ENCODE data around the gene MYLK.

The MYLK gene

DNA sequence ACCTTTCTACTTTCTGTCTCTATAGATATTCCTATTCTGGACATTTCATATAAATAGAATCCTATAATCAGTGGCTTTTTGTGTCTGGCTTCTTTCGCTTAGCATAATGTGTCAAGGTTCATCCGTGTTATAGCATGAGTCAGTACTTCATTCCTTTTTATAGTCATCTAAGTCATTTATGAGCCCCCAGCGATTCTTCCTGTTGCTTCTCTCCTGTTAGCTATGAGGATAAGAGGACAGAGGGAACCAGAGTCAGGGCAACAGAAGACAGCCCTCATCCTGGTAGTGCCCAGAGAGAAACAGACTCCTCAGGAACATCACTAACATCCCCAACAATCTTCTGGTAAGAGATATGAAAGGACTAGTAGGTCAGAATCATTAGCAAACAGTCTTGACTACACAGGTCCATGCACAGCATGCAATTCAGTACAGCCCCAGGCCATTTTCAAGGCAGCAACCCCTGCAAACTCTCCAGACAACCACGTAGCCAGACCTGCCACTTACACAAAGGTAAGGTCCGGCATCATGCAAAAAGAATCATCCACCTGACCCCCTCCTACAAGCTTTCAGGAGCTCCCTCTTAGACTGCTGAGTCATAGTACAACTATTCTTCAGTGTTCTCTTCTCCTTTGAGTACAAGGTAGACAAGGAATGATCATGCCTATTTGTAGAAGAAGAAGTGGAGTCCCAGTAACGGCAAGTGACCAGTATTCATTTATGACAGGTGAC is 91.5 kb downstream of the MYLK start:
- DNase-seq (ENCODE audit: low read depth in 3 of 3): no peak

DNA sequence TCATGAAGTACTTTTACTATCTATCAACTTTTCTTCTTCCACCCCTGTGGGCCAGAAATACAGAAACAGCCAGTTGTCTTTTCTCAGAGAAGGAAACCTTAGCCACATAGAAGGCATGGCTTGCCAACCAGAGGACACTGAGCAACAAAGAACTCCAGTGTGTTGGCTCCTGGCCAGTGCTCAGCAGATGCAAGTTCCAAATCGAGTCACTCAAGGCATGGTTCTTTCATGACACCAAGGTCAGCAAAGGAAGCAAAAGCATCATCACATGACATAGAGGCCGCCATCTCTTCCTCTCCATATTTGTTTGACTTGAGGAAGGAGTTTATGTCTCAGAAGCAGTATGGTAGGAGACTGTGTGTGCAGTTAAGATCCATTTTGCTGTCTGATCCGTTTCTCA is 92.2 kb downstream of the MYLK start:
- DNase-seq (ENCODE audit: low read depth in 3 of 3): no peak

DNA sequence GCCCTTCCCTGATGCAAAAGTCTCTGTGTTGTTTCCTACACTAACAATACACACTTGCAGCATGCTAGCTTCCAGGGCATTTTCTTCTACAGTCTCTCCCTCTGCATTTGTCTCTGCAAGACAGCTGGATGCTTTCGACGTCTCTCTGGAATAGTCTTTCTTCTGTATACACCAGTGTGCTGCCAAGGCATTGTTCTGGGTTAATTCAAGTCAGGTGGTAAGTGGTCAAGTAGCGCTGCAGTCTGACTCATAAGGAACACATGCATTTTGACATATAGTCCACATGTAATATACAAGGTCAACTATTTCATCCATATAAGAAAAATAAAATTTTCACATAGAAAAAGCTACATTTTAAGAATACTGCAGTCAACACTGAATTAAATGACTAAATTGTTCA is 92.7 kb downstream of the MYLK start:
- no peak for DNase-seq (ENCODE audit: low read depth in 3 of 3)

DNA sequence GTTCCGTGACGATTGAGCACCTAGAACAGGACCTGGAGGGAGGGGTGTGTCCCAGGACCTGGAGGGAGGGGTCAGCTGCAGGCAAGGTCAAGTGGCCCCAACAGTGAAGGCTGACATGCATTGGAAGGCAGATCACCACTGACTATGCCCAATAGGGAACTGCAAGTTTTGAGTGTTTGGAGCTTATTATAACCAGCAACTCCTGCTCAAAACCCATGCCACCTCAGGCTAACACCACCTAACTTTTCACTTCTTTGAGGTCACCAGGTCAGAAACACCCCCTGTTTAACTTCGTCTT is 93.1 kb downstream of the MYLK start:
- DNase-seq (ENCODE audit: low read depth in 3 of 3): no peak

DNA sequence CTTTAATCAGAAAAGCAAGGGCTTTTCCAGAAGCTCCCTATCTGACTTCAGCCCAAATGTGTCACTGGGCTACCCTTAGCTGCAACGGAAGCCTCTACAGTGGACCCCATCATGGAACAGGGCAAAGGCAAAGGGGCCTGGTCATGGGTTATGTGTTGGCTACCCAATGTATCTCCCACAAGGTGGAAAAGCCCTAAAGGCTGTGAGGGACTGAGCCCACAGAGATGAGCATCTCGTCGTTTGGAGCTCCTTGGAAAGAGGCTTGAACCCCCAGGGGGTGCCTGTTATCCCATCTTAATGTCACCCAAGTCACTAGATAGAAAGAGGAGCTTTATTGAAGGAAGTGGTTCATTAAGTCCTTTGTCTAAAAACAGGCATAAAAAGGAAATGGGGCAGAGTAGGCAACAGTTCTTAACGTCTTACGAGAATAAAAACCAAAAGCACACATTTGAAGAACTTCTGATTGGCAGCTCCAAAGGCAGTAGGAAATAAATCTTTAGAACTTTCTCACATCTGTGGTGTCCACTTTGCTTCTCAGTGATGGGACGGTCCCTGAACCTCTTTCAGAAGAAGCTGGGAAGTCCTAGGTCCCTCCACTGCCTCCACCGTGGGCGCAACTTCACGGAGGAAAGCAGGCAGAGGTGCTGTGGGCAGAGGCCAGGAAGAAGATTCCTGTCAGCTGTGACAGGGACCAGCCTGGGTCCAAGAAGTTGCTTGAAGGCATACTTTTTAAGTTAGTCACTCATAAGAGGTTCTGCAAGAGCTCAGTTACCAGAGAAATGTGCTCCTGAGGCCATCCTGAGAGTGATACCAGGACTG is 93.7 kb downstream of the MYLK start:
- no peak for DNase-seq (ENCODE audit: low read depth in 3 of 3)

DNA sequence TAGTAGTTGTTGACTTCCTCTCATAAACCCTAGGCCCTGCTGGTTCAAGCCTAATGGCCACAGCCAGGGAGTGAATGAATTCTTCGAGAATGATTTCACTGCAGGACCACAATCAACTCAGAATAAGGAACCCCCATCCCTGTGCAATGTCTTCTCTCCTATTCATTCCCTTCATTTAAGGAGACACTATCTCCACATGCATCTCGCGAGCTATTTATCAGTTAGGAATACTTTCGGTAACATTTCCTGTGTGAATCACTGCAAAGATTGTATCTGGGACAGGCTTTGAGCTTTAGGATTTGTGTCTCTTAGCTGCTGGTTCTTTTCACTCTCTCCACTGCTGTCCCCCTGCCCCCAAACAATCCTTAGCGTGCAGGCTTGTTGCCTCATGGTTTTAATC is 94.4 kb downstream of the MYLK start:
- no peak for DNase-seq (ENCODE audit: low read depth in 3 of 3)

DNA sequence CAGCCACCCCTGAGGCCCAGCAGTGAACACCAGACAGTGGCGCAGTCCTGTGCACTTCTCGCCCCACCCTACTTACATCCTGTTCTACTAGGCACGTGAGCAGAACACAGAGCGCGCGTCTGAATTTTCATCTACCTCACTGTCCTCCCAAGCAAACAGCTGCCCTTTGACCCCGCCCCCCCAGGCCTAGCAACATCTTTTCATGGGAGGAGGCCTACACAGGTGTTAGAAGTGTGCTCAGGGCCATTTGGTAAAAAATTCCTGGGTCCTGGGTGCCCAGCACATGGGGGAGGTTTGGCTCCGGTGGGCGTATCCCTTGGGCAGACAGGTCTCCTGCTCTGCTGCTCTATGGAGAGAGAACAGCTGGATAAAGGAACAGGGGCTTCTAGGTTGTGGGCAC is 95.0 kb downstream of the MYLK start:
- DNase-seq (ENCODE audit: low read depth in 3 of 3): no peak

DNA sequence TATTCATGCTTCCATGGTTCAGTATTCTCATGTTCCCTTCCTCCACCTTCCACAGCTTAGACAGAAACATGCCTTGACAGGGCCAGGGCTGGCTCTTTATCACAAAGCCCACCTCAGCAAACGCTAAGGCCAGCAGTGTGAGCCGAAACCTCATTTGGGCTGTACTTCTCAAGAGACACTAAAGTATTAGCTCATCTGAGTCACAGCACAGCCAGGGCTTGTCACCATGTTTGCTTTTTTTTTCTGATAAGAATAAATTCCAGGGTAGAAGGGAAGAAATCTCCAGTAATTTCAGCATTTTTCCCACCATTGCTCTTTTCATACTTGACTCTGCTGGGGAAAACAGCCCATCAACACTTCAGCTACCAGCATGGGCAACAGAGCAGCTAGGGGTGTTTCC is 95.4 kb downstream of the MYLK start:
- no peak for DNase-seq (ENCODE audit: low read depth in 3 of 3)

DNA sequence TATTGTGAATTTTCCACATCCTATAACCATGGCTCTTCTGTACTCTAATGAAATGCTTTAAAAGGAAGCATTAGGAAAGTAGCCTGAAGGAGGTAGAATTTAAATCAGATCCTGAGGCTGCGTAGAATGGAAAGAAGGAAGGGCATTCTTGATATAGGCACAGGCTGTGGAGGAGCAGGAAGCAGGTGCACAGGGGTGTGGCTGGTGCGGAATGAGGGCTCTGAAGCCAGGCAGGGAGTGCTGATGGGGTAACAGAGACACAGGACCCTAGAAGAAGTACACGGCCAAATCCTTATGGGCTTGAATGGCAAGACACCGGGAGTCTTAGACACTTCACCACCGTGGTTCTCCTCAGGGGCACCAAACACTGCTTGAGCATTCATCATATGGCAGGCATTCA is 97.0 kb downstream of the MYLK start:
- DNase-seq (ENCODE audit: low read depth in 3 of 3): no peak

DNA sequence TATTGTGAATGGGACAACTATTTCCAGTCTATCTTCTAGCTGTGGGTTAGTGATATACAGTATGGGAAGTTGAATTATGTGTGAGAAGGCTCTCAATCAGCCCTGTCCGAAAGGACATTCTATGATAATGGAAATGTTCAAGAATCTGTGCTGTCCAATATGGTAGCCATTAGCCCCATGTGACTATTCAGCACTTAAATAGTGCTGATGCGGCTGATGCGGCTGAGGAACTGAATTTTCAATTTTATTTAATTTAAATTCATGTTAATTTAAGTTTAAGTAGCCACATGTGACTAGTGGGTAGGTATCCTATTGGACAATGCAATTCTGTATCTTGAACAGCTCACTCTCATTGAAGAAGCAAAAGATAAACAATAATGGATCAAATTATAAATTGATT is 98.5 kb downstream of the MYLK start:
- DNase-seq (ENCODE audit: low read depth in 3 of 3): no peak

DNA sequence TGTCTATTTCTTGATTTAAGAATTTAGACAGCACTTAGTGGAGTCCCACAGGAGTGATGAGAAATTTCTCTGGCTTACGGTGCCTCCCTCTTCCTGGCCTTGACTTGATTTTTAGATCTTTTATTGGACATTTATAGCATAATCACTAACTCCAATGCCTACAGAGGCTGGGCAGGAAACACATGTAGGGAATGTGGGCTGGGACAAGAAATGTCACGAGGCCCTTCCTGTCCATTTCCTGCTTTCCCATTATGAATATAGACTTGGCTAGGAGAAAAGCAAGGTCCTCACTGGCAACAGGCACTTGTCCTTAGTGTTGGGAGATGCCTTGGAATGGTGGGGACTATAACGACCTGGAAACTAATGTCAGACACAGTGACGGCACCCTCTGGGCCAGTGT is 100.3 kb downstream of the MYLK start:
- no peak for DNase-seq (ENCODE audit: low read depth in 3 of 3)

DNA sequence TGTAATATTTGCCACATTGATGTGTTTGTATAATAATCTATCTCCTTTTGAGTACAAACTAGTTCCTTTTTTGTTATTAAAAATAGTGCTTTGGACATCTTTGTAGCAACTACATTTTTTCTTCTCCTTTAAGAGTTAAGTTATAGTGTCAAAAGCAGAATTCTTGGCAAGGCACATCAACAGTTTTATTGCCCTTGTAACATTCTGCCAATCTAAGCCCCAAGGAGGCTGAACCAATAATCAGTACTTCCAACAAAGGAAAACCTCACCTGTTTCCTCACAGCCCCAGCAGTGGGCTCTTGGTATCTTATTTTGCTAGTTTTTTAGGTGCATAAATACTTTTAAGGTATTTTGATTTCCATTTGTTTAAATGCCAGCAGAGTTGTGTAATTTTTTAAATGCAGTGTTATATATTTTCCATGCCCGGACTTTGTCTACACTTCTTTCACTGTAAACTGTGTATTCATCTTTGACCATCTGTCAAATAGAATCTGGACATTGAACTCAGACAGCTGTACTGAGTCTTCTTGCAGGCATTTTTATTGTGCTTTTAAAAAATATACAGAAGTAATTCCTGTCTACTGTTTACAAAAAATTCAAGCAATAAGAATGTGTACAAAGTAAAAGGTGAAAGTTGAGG is 101.0 kb downstream of the MYLK start:
- no peak for DNase-seq (ENCODE audit: low read depth in 3 of 3)

DNA sequence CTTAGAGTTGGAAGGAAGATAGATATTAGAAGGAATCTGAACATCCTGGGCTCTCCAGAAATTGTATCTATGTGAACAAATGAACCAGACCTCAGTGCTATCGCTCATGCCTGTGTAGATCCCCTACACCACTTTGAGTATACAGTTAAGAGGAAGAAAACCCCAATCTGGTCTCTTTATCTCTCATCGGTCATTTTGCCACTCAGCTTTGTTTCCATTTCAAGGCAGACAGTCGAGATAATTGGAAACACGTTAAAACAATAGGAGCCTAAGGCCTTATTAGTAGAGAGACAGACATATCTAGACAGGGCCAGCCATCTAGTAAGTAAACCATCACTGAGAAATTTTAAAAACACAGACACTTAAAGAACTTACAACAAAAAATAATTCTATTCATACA is 101.6 kb downstream of the MYLK start:
- no peak for DNase-seq (ENCODE audit: low read depth in 3 of 3)

DNA sequence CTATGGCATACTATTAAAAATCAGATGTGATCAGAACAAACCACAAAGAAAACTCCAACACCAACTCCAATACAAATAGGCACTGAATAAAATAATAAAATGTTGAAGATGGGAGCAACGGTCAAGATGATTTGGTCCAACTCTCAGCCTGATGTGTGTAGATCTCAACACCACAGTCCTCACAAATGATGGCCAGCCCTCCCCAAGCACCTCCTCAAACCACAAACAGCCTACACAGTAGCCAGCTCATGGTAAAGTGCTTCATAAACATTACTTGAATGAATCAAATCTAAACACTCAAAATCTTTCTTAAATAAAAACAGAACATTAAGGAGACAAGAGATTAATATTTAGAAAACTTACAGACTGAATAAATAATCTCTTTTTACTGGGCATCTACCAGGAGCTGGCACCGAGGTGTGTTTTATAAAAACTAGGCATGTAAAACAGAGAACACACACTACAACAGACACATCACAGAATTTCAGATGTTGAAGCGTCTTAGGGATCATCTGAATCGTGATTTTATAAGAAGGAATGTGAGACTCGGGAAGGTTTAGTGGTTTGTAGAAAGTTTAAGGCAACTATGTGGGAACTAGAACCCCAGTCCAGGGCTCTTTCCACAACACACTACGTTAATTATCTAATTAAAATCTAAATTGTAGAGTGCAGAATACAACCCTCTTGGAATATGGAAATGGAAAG is 102.4 kb downstream of the MYLK start:
- DNase-seq (ENCODE audit: low read depth in 3 of 3): no peak

DNA sequence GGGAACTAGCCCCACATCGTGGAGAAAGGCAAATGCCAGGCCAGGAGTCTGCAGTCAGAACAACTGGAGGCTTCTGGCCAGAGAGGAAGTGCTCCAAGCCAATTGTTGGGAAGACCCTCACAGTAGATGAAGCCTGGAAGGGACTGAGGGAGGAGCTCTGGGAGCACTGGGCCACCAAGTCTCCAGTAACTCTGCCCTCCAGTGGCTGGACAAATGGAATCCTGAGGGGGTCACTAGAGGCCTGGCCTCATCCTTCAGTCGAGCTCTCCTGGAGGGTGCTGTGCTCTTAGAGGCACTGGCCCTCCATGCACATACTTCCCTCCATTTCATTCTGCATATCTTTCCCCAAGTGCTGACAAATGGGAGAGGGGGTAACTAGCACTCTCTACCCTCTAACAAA is 103.0 kb downstream of the MYLK start:
- no peak for DNase-seq (ENCODE audit: low read depth in 3 of 3)

DNA sequence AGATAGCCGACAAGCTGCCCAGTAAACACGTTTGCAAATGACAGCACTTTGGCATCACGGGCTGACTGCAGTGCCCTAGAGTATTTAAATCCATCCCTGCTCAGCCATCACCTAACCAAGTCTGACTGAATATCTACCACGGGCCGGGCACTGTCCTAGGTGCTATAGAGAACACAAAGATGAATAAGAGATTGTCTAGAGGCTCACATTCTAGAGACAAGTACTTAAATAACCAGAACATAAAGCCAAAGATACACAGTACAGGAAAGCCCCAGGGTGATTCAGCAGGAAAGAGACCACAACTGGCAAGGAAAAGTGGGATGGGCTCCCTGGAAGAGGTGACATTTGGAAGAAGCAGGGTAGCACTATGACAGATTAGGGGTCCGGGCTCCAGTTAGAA is 103.5 kb downstream of the MYLK start:
- no peak for DNase-seq (ENCODE audit: low read depth in 3 of 3)

DNA sequence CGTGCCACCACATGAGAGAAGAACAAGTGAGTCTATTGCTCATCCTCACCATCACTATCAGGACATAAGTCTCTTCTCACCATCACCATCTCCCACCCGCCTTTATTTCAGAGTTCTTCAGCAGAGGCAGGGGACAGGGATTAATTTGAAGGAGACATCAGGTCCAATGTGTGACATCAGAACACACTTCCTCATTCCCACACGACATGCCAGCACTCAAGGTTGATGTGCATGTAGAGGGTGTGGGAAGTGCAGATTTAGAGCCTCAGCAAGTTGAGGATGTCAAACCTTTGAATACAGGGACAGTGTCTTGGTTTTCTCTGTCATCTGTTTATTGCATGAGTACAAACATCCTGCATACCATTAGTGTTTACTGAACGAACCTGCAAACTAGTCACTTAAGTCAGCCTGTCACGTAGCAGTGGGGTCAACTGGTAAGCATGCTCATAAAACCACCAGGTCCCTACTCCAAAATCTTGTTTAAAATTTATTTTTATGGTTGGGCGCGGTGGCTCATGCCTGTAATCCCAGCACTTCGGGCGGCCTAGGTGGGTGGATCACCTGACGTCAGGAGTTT is 104.4 kb downstream of the MYLK start:
- DNase-seq (ENCODE audit: low read depth in 3 of 3): no peak

DNA sequence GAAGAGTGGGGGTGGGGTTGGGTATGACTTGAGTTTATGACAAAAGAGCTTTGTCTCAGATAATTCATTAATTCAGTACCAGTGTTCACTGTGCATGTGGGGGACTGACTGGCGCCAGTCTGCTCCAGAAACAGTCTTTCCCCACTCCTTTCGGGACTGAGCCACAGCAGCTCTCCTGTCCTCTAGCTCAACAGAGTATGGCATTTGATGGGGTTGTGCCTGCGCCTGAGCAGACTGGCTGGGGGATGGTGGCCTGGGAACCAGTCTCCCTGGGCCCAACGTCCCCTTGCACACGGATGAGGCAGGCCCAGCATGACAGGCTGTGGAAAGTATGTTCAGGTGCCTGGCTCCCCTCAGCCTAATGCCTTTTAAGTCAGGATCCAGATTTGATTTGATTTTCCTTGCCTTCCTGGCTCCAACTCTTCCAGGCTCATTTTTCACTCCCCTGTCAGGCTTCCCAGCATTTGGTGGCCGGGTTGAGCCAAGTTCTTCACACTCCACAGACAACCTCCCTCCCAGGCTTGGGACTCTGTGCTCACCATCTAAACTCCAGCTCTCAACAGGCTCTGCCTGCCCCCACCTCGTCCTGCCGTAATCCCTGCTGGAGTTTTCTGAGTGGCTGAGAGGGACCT is 105.0 kb downstream of the MYLK start:
- no peak for DNase-seq (ENCODE audit: low read depth in 3 of 3)

DNA sequence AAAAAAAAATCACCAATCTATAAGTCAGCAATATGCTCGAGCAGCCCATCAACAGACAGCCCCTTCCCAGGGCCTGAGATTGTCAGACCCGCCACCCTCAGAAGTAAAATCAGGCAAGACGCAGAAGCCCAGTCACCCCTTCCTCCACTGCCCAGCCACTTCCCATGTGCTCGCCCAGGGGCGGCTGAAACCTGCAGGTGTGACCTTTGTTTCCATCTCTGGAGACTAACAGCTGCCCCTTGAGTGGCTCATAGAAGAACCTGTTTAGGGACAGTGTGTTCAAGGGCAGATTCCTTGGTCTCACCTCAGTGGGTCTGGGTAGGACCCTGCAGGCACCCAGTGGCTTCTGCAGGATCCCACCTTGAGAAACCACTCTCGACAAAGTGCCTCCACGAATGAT is 105.6 kb downstream of the MYLK start:
- no peak for DNase-seq (ENCODE audit: low read depth in 3 of 3)

DNA sequence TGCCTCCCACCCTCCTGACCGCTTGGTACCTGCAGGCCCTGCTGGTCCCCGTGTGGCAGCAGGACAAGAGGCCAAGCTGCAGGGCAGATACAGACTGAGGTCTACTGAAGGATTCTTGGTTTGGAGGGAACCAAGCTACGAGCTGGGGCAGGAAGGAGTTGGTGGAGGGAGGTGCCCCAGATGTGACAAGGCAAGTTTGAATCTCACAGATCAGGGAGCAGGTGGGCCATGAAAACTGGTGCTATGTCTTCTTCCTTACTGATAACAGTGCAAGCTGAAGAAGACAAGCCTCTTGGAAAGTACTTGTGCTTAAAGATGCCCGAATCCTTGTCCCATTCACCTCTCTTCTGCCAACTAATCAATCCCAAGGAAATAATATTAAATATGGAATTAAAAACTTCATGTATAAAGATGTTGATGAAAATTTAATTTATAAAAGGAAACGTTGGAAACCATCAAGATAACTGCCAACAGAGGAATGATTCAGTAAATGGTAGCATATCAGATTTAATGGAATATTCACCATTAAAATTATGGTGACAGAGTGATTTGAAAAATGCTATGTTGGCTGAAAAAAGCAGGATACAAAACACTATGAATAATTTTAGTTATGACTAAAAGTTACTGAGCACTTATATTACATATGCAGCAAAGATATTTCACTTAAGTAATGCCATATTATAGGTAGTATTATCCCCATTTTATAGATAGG is 107.9 kb downstream of the MYLK start:
- DNase-seq (ENCODE audit: low read depth in 3 of 3): no peak

DNA sequence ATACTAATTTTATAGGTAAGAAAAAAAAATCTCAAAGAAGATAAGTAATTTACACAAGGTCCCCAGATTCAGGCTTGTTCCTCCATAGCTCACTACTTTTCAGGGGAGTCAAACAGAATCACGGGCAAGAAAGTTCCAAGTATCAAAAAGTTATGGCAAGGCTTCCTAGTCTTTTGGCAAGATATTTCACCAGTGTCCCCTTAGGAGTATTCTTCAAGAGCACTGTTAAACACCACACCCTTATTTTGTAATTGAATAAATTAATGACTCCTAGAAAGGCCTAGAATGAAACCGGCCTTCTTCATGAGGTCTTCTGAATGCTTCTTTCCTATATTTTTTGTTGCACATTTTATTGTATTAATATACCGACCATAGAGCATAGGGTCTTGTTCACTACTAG is 109.7 kb downstream of the MYLK start:
- DNase-seq (ENCODE audit: low read depth in 3 of 3): no peak
